Left kidney (tissue), 2 donors: ENCODE results near the gene DMRT2. TPM values are rescaled to one million over a fixed set of nuclear protein-coding genes. Genes with fewer than 3 reads are reported as not detected.

Experiments used
- DNase-seq: peaks from one replicate; pipeline ENCODE4 v3.0.0-alpha.2; 2013
- polyA plus RNA-seq: library from polyadenylated mRNA; unstranded; fragments of 120-200 nt; gene quantifications from one replicate; pipeline ENCODE4 v1.2.1, GENCODE V29; 2013; ENCODE audit not compliant: insufficient read length

Gene DMRT2
- polyA plus RNA-seq, 1 donor = 2.0 TPM

DNA sequence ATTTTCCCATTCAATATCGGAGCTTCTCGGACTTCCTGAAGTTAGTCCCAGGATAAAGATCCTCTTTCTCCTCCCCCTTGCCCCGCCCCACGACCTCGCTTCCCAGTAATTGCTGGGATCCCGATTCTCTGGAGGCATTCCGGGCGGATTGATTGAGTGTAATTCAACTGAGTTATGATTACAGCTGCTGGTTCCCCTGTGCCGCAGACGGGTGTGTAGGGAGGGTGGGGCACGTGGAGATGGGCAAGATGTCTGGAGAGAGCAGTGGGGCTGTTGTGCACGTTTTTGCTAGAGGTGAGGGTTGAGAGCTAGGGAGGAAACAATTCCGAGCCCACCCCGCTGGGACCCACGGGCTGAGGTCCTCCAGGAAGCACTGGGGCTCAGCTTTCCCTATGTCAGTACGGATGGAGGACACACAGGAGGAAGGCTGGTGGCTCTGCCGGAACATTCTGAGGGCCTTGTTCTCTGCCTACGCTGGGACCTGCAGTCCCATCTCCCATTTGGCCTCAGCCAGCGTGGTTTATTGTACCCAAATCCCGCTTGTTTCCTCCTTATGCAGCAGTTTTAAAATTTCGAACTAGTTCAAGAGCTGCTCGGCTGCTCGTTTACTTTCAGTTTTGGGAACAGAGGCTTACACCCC, 2.4 kb upstream of the DMRT2 start:
- DNase-seq = no peak

DNA sequence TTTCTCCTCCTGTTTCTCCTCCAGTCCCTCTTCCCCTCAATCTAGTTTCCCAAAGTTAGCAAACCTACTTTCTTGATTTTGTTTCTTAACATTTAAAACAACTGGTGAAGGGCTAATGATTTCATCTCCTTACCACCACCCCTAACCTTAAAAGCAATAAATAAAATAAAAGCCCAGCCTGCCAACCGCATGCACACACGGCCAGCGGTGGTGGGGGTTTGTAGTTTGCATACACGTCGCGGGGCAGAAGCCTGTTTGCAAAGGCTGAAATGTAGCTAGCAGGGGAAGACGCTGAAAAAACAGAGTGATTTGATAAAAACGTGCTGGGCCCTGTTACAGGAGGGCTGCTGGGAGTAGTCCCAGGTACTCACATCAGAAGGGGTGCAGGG, 1.9 kb upstream of the DMRT2 start:
- no peak for DNase-seq

DNA sequence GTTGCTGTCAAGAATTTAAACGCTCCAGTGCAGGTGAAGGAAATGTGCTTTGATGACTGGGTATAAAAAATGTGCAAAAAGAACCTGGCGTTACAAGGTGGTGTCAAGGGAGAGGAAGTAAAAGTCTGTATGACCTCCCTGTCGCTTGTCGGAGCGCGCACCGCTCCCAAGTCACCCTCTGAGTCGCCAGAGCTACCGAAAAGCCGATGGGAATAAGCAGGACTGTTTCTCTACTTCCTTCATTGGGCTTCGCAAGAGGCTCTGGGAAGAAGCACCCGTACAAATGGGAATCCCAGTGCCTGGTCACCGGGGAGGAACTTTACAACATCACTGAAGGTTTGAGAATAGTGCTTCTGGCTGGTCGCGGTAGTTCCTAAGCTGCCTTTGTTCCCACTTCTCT, 1.3 kb upstream of the DMRT2 start:
- no peak for DNase-seq

GRCh38 chr9:1049641-1050040, 516 bp upstream of the DMRT2 start:
- DNase-seq = no peak

DNA sequence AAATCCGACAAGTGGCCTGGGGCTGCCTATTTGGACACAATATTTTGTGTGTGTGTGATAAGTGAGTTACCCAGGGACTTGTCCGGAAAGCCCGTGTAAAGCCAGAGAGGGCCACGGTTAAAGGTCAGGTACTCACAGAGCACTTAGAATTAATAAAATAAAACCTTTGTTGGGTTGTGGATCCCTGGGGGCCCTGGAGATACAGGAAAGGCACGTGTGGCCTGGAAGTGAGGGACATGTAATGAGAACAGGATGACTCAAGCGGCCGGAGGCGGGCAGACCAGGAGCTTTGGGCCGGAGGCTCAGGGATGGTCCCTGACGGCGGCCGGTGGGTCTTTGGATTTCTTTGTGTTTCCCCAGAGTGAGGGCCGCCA, 1.0 kb downstream of the DMRT2 start:
- no peak for DNase-seq

DNA sequence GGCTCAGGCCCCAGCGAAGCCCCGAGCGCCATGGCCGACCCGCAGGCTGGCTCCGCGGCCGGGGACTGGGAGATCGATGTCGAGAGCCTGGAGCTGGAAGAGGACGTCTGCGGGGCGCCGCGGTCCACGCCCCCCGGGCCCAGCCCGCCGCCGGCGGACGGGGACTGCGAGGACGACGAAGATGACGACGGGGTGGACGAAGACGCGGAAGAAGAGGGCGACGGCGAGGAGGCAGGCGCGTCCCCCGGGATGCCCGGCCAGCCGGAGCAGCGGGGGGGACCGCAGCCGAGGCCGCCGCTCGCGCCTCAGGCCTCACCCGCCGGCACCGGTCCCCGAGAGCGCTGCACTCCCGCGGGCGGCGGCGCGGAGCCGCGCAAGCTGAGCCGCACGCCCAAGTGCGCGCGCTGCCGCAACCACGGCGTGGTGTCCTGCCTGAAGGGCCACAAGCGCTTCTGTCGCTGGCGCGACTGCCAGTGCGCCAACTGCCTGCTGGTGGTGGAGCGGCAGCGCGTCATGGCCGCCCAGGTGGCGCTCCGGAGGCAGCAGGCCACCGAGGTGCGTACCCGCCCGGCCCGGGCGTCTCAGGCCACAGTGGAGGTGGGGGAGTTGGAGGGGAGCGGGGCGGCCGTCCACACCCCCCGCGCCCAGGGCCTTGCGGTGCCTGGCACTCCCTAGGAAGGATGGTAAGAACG, 1.6 kb downstream of the DMRT2 start:
- no peak for DNase-seq

GRCh38 chr9:1052365-1053281, 2.5 kb downstream of the DMRT2 start:
- no peak for DNase-seq

- no peak for DNase-seq
Measured at GRCh38 chr9:1053282-1053621, 3.1 kb downstream of the DMRT2 start.

DNA sequence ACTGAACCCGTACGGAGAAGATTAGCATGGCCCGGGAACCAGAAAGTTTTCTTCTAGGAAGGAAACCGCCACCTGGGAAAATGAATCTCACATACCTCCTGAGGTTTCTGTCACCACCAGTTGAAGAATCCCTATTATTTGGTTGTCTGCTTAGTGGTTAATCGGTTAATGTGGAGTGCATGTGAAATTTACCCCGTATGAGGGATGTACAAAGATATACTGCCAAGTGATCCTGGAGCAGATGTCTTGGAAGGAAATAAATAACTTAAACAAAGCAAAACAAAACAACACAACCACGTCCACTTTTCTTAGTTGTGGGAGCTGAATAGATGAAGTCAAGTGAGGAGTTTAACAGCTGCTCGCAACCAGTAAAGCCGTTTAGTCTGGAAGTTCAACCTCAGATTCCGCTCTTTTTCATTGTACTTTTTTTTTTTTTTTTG, 3.8 kb downstream of the DMRT2 start:
- DNase-seq = no peak

DNA sequence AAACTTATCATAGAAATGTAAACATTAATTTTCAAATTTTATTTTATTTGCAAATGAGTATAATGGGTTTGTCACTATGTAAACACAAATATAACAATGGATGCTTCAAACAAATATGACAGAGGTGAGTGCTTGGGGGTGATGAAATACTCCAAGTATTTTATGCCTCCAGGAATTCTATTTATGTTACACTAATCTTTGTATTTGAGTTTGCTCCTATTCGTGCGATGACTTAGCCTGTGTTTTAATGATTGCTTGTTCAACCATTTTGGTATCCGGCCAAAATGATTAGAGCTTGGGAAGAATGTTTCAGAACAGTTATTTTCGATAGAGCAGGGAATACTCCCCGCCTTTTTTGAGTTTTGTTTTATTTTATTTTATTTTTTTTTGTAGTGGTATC, 5.0 kb downstream of the DMRT2 start:
- no peak for DNase-seq

- no peak for DNase-seq
Measured at GRCh38 chr9:1057910-1058309, 7.8 kb downstream of the DMRT2 start.

DNA sequence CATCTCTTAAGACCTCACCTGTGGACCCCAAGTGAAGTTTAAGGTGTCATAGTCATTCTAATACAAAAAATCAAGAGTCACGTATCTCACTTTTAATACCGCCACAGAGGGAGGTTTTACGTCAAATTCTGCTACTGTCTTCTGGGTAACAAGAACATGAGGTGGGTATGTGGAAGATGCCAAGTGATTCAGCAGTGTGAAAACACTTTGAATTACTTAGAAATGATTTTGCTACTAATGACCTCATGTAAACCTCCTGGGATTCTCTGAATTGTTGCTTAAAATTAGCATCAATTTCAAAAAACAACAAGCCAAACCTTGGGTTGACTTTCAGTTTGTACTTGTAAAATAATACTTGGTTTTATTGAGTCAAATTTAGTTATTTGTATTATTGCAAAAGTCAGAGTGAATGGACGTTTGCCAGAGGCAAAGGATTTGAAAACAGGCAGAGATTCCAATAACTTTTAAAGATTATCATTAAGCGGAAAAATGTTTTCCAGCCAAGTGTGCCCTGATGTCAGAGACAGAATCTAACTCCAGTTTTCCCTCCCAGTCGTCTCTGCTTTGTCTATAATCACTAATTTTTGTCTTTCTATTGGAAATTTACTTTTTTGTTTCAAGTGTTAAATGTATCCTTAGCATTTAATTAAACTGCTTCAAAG, 8.8 kb downstream of the DMRT2 start:
- DNase-seq = no peak

GRCh38 chr9:1065130-1065529, 15.0 kb downstream of the DMRT2 start:
- no peak for DNase-seq

DNA sequence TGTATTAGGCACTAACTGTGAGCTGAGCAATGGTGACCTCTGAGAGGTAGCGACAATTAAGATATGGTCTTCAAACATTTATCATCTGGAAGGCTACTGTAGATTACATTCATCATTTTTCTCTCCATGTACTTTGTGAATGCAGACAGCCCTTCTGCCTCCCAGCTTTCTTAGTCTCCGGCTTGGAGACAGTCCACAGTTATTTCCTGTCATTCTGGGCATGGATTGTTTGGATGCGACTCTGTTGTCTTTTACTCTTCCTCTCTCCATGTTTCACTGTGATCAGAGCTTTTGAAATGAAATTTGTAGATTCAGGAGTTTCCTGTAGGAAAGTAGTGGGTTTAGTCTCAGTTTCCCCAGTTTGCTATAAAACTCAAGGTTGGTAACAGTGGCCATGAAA, 20.5 kb downstream of the DMRT2 start:
- DNase-seq = no peak

- DNase-seq = no peak
Measured at GRCh38 chr9:1071730-1072129, 21.6 kb downstream of the DMRT2 start.

GRCh38 chr9:1073497-1073896, 23.3 kb downstream of the DMRT2 start:
- no peak for DNase-seq

GRCh38 chr9:1077616-1078015, 27.5 kb downstream of the DMRT2 start:
- DNase-seq = no peak

GRCh38 chr9:1083325-1083913, 33.3 kb downstream of the DMRT2 start:
- DNase-seq = peak; percentile 30

DNA sequence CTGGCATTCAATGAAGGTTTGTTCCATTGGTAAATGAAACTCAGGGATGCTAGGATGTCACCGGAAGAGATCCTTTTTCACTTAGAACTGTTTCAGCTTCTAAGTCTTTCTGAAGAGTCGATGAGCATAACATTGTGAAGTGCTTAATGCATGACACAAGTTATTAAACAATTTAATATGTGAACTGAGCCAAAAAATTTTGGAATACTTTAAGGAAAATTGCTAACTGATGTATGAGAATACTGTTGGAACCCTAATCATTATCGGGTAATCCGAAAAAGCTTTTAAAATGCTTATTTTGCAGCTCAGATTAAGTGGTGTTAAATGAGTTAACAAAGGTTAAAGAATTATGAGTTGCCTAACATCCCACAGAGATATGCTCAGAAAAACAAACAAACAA, 34.9 kb downstream of the DMRT2 start:
- DNase-seq = no peak

- DNase-seq = no peak
Measured at GRCh38 chr9:1086517-1086916, 36.4 kb downstream of the DMRT2 start.

DNA sequence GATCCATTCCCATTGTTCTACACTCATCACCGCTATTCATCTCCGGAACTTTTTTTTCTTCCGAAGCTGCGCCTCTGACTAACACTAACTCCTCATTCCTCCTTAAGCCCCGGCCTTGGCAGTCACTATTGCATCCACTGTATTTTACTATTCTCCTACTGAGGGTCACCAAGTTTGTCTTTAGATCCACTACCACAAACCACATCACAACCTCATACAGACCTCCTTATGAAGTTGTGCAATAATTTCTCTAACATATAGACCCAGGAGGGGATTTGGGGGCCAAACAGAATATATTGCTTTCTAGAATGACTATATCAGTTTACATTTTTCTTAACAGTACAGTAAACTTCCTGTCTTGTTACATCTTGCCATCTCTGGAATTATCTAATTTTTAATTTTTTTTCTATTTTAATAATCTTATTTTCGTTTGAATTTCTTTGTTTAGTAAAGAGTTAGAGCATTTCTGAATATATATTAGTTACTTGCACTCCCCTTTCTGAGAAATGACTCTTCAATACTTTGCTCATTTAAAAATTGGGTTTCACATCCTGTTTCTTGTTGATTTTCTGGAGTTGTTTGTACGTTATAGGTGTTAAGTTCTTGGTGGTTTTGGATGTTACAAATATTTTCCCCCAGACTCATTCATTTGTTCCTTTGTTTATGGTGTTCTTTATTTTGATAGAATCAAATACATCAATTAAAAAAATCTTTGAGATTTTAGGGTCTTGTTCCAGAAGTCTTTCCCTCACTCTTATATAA, 37.1 kb downstream of the DMRT2 start:
- no peak for DNase-seq

DNA sequence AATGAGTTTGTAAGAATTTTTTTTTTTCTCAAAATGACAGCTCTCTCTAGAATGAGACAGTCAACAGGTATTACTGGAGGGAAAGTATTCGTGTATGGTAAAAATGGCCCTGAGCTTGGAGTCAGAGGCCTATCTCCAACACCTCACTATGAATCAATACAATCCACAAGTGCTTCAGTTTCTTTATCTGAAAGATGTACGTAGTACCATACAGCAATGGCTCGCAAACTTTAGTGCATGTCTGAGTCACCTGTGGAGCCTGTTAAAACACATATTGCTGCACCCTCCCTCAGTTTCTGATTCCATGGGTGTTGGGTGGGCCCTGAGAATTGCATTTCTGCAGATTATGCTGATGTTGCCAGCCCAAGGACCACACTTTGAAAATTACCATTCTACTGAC, 44.6 kb downstream of the DMRT2 start:
- DNase-seq = no peak
